ENCODE measurements around the gene EMC6.
A peak's percentile ranks its signal among the peaks of the same experiment; 100 is the strongest.

The EMC6 gene

DNA sequence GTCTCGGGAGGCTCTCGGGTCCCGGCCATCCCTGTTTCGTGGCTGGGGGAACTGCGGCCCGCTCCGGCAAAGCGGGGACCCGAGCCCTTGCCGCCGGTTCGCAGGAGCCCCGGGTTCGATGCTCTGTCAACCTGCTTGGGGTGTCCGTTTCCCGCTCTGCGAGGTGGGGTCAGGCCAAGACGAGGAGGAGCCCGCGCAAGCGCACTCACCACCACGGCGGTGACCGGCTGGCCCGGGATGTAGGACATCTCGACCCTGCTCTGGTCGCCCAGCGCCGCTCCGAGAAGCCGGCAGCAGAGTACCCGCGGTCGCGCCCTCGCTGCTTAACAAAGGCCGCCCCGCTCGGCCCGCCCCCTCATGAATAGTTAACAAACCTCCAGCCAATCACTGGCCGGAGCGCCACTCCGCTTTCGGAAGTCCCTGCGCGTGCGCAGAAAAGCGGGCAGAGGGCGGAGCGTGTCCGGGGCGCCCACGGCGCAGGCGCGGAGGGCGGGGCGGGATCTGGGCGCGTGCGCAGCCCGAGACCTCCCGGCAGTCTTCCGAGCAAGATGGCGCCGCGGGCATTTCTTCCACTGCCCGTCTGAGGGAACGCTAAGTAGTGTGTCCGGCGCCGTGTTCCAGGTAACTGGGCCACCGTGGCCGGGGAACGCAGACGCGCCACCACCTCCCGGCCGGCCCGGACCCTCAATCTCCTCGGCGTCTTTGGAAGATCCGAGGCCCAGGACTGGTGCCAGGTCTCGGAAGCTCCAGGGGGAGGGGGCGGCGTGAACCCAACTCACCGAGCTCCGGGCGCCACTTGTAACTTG lies at the start of gene EMC6, which contains the start of gene TAX1BP3:
Gene EMC6 (plus strand): TSS at position 534 of the 806 bp plus-strand sequence. CDS start 335 bp downstream, outside the sequence.
Gene TAX1BP3 (minus strand): TSS at position 300 of the 806 bp plus-strand sequence. CDS start 52 bp downstream, at position 248.
- Mint-ChIP-seq H3K36me3 (ENCODE audit: low read depth) (peaks cover 18% of the 10 kb centered on the region), H3K27ac (peak within 1 kb of the TSS; percentile 99), H3K27me3 (ENCODE audit: low read depth, poor library complexity) (peaks cover 2% of the 10 kb centered on the region), H3K4me1 (peaks cover 51% of the 10 kb centered on the region), H3K9me3 (no peaks in the 10 kb centered on the region), H3K4me3 (peak within 1 kb of the TSS; percentile 99)
- no peak for TF ChIP-seq CTCF (IDR thresholded peaks at IDR 0.05)
- peak; percentile 99 for DNase-seq

DNA sequence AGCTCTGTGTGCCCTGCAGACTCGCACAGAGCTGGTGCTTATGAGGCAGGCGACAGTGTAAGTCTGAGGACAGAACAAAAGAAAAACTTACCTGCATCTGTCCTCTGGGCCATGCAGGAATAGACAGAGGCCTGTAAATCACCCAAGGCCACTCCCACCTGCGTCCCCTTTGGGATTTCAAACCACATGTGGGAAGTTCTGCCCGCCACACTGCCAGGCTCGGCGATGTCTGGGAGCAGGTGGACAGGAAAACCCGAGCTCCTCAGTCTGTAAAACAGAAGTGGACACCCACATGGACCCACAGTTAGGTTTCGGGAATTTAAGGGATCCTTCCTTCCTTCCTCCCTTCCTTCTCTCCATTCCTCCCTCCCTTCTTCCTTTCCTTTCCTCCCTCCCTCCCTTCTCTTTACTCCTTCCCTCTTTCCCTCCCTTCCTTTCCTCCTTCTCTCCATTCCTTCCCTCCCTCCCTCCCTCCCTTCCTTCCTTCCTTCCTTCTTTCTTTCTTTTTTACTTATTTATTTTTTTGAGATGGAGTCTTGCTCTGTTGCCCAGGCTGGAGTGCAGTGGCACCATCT lies 47.4 kb upstream of the EMC6 start:
- Mint-ChIP-seq H3K4me1 (no peaks in the 10 kb centered on the region), H3K4me3 (no peak overlapping the region), H3K27ac (no peak overlapping the region), H3K27me3 (ENCODE audit: low read depth, poor library complexity) (peaks cover 4% of the 10 kb centered on the region), H3K9me3 (peaks cover 28% of the 10 kb centered on the region), H3K36me3 (ENCODE audit: low read depth) (peaks cover 78% of the 10 kb centered on the region)
- no peak for TF ChIP-seq CTCF (IDR thresholded peaks at IDR 0.05)
- DNase-seq: no peak

DNA sequence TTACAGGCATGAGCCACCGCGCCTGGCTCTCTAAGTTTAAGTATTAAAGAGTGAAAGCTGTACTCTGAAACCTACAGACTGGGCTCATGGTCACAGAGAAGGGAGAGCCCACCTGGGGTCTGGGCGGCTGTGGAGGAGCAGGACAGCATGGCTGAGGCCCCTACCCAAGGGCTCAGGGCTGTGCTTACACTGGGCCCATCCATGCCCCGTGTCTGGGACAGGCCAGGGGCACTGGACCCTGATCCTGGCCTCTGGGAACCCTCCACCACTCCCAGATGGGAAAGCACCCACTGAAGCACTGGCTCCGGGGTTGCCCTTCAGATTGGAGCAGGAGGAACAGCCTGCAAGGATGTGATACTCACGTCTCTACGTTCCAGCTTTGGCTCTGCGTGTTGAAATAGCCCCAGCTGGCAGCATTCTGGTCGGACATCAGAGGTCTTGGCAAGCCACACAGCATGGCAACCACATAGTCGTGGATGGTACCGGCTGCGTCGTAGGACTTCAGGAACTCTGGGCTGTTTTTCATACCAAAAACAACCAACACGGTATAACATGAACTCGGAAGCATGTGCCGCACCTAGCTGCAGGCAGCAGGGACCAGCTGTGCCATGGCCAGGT lies 45.5 kb upstream of the EMC6 start:
- Mint-ChIP-seq H3K27ac (no peak overlapping the region), H3K9me3 (peaks cover 17% of the 10 kb centered on the region), H3K4me3 (no peak overlapping the region), H3K4me1 (peaks cover 7% of the 10 kb centered on the region), H3K27me3 (ENCODE audit: low read depth, poor library complexity) (peaks cover 4% of the 10 kb centered on the region), H3K36me3 (ENCODE audit: low read depth) (peaks cover 71% of the 10 kb centered on the region)
- no peak for TF ChIP-seq CTCF (IDR thresholded peaks at IDR 0.05)
- DNase-seq: no peak

DNA sequence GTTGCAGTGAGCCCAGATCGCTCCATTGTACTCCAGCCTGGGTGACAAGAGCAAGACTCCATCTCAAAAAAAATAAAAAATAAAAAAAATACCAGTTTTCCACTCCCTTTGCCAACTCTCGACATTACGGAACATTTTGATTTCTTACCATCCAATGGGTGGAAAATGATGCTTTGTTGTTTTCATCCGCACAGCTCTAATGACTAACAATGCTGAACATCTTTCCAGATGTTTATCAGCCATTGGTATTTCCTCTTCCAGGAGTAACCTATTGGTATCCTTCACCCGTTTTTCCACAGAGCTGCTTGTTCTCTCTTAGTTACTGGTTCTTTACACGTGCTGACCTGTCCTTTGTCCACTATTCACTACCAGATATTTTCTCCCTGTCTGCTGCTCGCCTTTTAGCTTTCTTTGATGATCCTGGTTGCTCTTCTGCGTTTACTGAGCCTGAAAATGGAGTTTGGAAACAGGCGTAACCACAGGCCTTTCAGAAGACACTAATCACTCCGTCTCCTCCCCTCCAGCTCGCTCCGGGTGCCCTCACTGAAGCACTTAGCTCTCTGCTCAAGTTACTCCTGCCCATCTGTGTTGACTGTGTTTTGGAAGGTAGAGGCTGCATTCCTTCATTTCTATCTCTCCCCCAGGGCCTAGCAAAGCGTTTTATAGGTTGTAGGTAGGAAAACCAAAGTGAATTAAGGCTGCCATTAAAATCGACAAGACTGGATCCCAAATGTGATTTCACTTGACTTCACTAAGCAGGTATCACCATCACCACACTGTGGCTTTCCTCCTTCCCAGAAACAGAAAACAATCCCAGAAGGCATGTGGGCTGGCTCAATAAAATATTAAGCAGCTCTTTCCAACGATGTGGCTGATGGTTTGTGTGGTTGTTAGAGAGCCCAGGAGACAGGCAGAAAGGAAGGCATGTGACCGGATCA lies 41.5 kb upstream of the EMC6 start:
- no peaks in the 10 kb centered on the region for H3K27me3 Mint-ChIP-seq (ENCODE audit: low read depth, poor library complexity)
- H3K27ac Mint-ChIP-seq: no peak overlapping the region
- H3K9me3 Mint-ChIP-seq: no peaks in the 10 kb centered on the region
- H3K36me3 Mint-ChIP-seq (ENCODE audit: low read depth): peaks cover 53% of the 10 kb centered on the region
- peaks cover 7% of the 10 kb centered on the region for H3K4me1 Mint-ChIP-seq
- no peak overlapping the region for H3K4me3 Mint-ChIP-seq
- TF ChIP-seq CTCF (IDR thresholded peaks at IDR 0.05): no peak
- no peak for DNase-seq

- no peak for DNase-seq
- H3K4me3 Mint-ChIP-seq: no peak overlapping the region
- H3K36me3 Mint-ChIP-seq (ENCODE audit: low read depth): peaks cover 56% of the 10 kb centered on the region
- peak overlapping the region; percentile 54 for H3K27ac Mint-ChIP-seq
- no peaks in the 10 kb centered on the region for H3K9me3 Mint-ChIP-seq
- no peak for TF ChIP-seq CTCF (IDR thresholded peaks at IDR 0.05)
- no peaks in the 10 kb centered on the region for H3K27me3 Mint-ChIP-seq (ENCODE audit: low read depth, poor library complexity)
- peaks cover 7% of the 10 kb centered on the region for H3K4me1 Mint-ChIP-seq
These were observed 40.8 kb upstream of the EMC6 start for GRCh38 chr17:3627769-3628167.

Data from nephron progenitor cell (in vitro differentiated cells).